ENCODE results near the gene LAMA5. TPM values are rescaled to one million over a fixed set of nuclear protein-coding genes. Genes with fewer than 3 reads are reported as not detected.

The LAMA5 gene
- total and polyA plus RNA-seq, 2 experiments from 2014 or later = 201 to 298 TPM

DNA sequence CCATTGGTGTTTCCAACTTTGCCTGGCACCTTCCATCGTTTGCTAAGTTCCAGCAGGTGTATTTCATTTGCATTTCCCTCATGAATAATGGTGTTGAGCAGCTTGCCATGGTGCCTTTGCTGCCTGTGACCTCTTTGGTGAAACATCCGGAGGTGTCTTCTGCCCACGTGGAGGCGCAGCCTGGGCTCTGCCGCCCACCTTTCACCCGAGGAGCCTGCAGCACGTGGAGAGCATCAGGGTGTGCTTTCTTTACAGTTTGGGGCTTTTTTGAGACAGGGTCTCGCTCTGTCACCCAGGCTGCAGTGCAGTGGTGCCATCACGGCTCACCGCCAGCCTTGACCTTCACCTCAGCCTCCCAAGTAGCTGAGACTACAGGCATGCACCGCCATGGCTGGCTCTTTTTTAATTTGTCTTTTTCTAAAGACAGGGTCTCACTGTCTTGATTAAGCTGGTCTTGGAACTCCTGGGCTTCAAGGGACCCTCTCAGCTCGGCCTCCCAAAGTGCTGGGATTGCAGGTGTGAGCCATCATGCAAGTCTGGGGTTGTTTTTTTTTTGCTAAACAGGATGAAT lies 67.4 kb downstream of the LAMA5 start:
- Mint-ChIP-seq H3K36me3 (ENCODE audit: low read depth) (peaks cover 26% of the 10 kb centered on the region), H3K4me3 (no peak overlapping the region), H3K27me3 (ENCODE audit: insufficient read depth, low read depth, poor library complexity) (peaks cover 18% of the 10 kb centered on the region), H3K4me1 (peaks cover 16% of the 10 kb centered on the region), H3K9me3 (peaks cover 6% of the 10 kb centered on the region; the same call in 2 of the 3 replicates), H3K27ac (no peak overlapping the region)
- ATAC-seq (no peak), DNase-seq (ENCODE audit: low spot score) (no peak)
- Histone ChIP-seq H3K27ac (ENCODE audit: low read depth) (no peak overlapping the region), H3F3A (replicated peaks; ENCODE audit: low read depth) (peaks cover 14% of the 10 kb centered on the region), H4K20me1 (replicated peaks; ENCODE audit: insufficient read depth) (peaks cover 10% of the 10 kb centered on the region; the same call in 1 of the 2 replicates), H2AFZ (no peak overlapping the region), H3K9me2 (ENCODE audit: insufficient read depth) (no peaks in the 10 kb centered on the region), H3K4me2 (no peak overlapping the region), H3K27me3 (ENCODE audit: insufficient read depth) (no peaks in the 10 kb centered on the region), H3K4me3 (no peak overlapping the region), H3K36me3 (ENCODE audit: insufficient read depth) (no peaks in the 10 kb centered on the region), H3K4me1 (ENCODE audit: insufficient read depth) (peaks cover 10% of the 10 kb centered on the region; the same call in 1 of the 2 replicates), H3K79me2 (replicated peaks; ENCODE audit: insufficient read depth) (peaks cover 16% of the 10 kb centered on the region)
- TF ChIP-seq EZH2phosphoT487 (IDR thresholded peaks at IDR 0.05; ENCODE audit: unreplicated experiment) = no peak
- TF ChIP-seq JUNB (IDR thresholded peaks at IDR 0.05; ENCODE audit: unreplicated experiment) = no peak
- TF ChIP-seq ETS1 (IDR thresholded peaks at IDR 0.05) = no peak
- no peak for TF ChIP-seq POLR2AphosphoS5 (IDR thresholded peaks at IDR 0.05; ENCODE audit: low read depth)
- no peak for TF ChIP-seq CTCF (conservative IDR thresholded peaks at IDR 0.05; ENCODE audit: low read depth in 2 of 2)
- TF ChIP-seq NANOG (IDR thresholded peaks at IDR 0.05; ENCODE audit: borderline replicate concordance) = no peak
- TF ChIP-seq, protein P1, sequence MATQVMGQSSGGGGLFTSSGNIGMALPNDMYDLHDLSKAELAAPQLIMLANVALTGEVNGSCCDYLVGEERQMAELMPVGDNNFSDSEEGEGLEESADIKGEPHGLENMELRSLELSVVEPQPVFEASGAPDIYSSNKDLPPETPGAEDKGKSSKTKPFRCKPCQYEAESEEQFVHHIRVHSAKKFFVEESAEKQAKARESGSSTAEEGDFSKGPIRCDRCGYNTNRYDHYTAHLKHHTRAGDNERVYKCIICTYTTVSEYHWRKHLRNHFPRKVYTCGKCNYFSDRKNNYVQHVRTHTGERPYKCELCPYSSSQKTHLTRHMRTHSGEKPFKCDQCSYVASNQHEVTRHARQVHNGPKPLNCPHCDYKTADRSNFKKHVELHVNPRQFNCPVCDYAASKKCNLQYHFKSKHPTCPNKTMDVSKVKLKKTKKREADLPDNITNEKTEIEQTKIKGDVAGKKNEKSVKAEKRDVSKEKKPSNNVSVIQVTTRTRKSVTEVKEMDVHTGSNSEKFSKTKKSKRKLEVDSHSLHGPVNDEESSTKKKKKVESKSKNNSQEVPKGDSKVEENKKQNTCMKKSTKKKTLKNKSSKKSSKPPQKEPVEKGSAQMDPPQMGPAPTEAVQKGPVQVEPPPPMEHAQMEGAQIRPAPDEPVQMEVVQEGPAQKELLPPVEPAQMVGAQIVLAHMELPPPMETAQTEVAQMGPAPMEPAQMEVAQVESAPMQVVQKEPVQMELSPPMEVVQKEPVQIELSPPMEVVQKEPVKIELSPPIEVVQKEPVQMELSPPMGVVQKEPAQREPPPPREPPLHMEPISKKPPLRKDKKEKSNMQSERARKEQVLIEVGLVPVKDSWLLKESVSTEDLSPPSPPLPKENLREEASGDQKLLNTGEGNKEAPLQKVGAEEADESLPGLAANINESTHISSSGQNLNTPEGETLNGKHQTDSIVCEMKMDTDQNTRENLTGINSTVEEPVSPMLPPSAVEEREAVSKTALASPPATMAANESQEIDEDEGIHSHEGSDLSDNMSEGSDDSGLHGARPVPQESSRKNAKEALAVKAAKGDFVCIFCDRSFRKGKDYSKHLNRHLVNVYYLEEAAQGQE (IDR thresholded peaks at IDR 0.05; ENCODE audit: unreplicated experiment) = no peak
- TF ChIP-seq ZNF331 (CRISPR knock-in tag; IDR thresholded peaks at IDR 0.05; ENCODE audit: low read depth) = no peak

All from GM23338 (cell line).